Measurements from ENCODE around the gene GOLGA6C. TPM values are rescaled to one million over a fixed set of nuclear protein-coding genes. Genes with fewer than 3 reads are reported as not detected.
A peak's percentile ranks its signal among the peaks of the same experiment; 100 is the strongest.
"Not testable (repeated sequence)": the region's sequence is repeated elsewhere in the genome, so short reads cannot be mapped to it uniquely, and the experiment has no call there.

Gene GOLGA6C
- total RNA-seq, 1 donor from 2014 or later: not detected

DNA sequence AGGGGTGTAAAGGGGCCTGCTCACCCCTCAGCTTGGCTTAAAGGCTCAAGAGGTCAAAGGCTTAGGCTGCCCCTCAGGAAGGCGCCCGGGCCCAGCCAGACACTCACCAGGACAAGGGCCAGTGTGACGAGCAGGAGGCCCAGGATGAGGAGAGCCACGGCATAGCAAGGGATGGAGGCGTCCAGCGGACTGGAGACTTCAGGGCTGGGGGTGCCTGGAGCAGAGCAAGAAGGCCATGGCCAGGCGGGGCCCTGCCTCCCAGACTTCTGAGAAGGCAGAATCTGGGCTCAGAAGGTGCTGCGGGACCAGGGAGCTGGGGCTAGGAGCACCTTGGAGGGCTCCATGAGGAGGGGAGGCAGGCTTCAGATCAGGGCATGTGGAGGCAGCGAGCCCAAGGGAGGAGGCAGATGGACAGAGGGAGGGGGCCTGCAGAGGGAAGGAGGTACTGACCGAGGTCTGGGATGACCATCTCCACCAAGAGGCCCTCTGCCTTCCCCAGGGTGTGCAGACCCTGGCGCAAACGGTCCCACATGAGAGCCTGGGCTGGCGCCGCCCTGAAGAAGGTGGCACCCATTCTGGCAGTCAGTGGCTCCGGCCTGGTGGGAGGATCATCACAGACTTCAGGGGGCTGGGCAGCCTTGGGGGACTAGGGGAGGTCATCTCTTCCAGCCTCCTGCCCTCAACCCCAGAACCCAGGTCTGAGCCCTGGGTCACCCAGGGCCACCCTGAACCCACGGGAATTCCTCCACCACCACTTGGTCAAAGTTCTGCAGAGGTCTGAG, 32.0 kb upstream of the GOLGA6C start:
- Mint-ChIP-seq H3K27ac (ENCODE audit: unreplicated experiment) (no peak overlapping the region), H3K9me3 (ENCODE audit: unreplicated experiment) (no peaks in the 10 kb centered on the region), H3K36me3 (ENCODE audit: unreplicated experiment) (no peaks in the 10 kb centered on the region), H3K4me3 (ENCODE audit: unreplicated experiment) (no peak overlapping the region), H3K4me1 (ENCODE audit: low read depth, unreplicated experiment) (no peaks in the 10 kb centered on the region), H3K27me3 (ENCODE audit: unreplicated experiment) (peaks cover 9% of the 10 kb centered on the region)
- no peak for DNase-seq
- TF ChIP-seq, protein P1, sequence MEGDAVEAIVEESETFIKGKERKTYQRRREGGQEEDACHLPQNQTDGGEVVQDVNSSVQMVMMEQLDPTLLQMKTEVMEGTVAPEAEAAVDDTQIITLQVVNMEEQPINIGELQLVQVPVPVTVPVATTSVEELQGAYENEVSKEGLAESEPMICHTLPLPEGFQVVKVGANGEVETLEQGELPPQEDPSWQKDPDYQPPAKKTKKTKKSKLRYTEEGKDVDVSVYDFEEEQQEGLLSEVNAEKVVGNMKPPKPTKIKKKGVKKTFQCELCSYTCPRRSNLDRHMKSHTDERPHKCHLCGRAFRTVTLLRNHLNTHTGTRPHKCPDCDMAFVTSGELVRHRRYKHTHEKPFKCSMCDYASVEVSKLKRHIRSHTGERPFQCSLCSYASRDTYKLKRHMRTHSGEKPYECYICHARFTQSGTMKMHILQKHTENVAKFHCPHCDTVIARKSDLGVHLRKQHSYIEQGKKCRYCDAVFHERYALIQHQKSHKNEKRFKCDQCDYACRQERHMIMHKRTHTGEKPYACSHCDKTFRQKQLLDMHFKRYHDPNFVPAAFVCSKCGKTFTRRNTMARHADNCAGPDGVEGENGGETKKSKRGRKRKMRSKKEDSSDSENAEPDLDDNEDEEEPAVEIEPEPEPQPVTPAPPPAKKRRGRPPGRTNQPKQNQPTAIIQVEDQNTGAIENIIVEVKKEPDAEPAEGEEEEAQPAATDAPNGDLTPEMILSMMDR (IDR thresholded peaks at IDR 0.05; ENCODE audit: partially characterized antibody, unreplicated experiment): no peak

DNA sequence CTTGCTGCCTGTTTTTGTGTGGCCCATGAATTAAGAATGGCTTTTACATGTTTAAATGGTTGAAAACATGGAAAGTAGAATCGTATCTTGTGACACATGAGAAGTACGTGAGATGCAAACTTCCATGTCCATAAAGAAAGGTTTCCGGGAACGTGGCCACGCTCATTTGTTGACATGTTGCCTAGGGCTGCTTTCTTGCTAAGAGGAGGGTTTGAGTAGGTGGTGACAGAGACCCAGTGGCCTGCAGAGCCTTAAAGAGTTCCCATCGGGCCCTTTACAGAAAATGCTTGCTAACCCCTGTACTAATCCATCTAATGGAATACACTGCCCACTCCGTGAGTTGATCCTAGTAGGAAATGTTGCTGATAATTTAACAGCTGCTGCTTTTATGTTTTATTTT, 31.0 kb upstream of the GOLGA6C start:
- H3K4me3 Mint-ChIP-seq (ENCODE audit: unreplicated experiment); H3K9me3 Mint-ChIP-seq (ENCODE audit: unreplicated experiment); H3K36me3 Mint-ChIP-seq (ENCODE audit: unreplicated experiment); H3K27ac Mint-ChIP-seq (ENCODE audit: unreplicated experiment); H3K4me1 Mint-ChIP-seq (ENCODE audit: low read depth, unreplicated experiment); DNase-seq: not testable (repeated sequence)
- H3K27me3 Mint-ChIP-seq (ENCODE audit: unreplicated experiment): peaks cover 16% of the 10 kb centered on the region

DNA sequence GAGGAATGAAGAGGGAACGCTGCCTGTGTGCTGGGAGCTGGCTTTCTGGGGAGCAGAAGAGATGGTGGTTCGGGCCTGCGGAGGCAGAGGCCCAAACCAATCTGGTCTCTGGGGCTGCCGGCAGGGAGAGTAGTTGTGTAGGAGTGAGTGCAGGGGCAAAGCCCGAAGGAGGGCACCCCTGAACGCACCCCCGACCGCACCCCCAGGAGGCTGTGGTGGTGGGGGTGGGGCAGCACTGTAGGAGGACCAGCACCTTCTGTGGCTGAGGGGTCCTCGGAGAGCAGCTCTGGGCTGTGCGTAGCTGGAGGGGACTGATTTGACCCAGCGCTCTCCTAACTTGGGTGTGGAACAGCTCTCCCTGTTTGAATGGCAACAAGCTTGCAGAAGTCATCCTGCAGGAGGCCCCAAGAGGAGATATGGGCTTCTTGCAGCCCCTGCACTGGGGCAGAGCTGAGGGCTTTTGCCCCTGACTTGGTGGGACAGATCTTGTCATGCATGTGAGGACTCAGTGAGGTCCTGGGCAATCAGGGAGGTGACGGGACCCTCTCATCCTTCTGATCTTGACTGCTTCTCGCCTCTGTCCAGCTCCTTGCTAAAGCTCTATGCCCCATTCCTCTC, 30.4 kb upstream of the GOLGA6C start:
- no peak overlapping the region for H3K27ac Mint-ChIP-seq (ENCODE audit: unreplicated experiment)
- DNase-seq: peak; percentile 9
- H3K9me3 Mint-ChIP-seq (ENCODE audit: unreplicated experiment): peaks cover 3% of the 10 kb centered on the region
- TF ChIP-seq, protein P1 (IDR thresholded peaks at IDR 0.05; ENCODE audit: partially characterized antibody, unreplicated experiment): no peak
- no peaks in the 10 kb centered on the region for H3K36me3 Mint-ChIP-seq (ENCODE audit: unreplicated experiment)
- H3K27me3 Mint-ChIP-seq (ENCODE audit: unreplicated experiment): peaks cover 19% of the 10 kb centered on the region
- no peak overlapping the region for H3K4me3 Mint-ChIP-seq (ENCODE audit: unreplicated experiment)
- H3K4me1 Mint-ChIP-seq (ENCODE audit: low read depth, unreplicated experiment): no peaks in the 10 kb centered on the region

DNA sequence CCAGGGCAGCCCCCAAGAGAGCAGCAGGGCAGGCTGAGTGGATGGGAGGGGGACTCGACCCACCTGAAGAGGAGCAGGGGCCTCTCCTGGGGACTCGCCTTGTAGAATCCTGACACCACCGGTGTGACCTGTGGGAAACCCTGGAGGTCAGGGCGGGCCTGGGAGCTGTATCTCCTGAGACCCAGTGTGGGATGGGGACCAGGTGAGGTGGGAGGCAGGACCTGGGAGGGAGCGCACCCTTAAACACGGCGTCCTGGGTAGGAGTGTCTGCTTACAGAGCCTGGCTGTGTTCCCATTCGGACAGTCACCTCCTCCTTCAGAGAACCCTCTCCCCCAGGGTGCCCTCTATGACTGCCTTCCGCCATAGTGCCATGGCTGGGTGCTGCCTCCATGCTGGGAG, 29.3 kb upstream of the GOLGA6C start:
- Mint-ChIP-seq H3K4me3 (ENCODE audit: unreplicated experiment) (no peak overlapping the region), H3K27me3 (ENCODE audit: unreplicated experiment) (peaks cover 20% of the 10 kb centered on the region), H3K36me3 (ENCODE audit: unreplicated experiment) (no peaks in the 10 kb centered on the region), H3K4me1 (ENCODE audit: low read depth, unreplicated experiment) (no peaks in the 10 kb centered on the region), H3K27ac (ENCODE audit: unreplicated experiment) (no peak overlapping the region), H3K9me3 (ENCODE audit: unreplicated experiment) (peaks cover 3% of the 10 kb centered on the region)
- peak; percentile 6 for DNase-seq
- TF ChIP-seq, protein P1 (IDR thresholded peaks at IDR 0.05; ENCODE audit: partially characterized antibody, unreplicated experiment): no peak

DNA sequence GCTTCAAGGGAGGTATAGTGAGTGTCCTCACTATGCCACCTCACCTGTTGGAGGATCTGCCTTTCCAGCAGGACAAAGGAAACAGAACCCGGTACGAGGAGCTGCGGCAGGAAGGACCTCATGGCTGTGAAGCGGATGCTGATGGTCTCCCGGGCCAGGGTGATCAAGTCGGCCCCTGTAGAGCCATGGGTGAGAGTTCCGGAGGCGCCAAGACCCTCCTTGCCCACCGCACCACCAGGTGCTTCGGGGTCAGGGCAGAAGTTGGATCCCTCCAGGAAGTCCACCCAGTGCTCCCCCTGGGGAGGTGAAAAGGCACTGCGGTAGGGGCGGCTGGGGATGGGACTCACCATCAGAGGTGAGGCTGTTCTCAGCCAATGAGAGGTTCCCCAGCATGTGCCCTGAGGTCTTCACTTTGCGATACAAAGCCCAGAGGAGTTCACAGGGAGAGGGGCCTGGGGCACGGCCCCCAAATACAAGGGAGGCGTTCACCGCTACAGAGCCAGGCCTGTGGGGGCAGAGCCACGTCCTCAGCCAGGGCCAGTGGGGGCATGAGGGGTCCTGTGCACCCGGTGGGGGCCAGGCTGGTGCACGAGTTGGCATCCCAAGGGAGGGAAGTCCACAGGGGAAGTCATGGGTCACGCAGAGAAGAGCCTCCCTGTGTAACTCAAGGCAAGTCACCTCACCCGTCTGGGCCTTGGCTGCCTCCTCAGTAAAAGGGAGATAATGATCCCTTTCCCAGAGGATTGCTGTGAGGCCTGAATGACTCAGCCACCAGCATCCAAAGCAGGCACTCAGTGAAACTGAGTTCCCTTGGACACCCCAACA, 28.7 kb upstream of the GOLGA6C start:
- Mint-ChIP-seq H3K27ac (ENCODE audit: unreplicated experiment) (no peak overlapping the region), H3K9me3 (ENCODE audit: unreplicated experiment) (peaks cover 3% of the 10 kb centered on the region), H3K4me3 (ENCODE audit: unreplicated experiment) (no peak overlapping the region), H3K36me3 (ENCODE audit: unreplicated experiment) (no peaks in the 10 kb centered on the region), H3K27me3 (ENCODE audit: unreplicated experiment) (peaks cover 20% of the 10 kb centered on the region), H3K4me1 (ENCODE audit: low read depth, unreplicated experiment) (no peaks in the 10 kb centered on the region)
- peak; percentile 5 for DNase-seq
- TF ChIP-seq, protein P1 (IDR thresholded peaks at IDR 0.05; ENCODE audit: partially characterized antibody, unreplicated experiment): no peak

All from glutamatergic neuron (in vitro differentiated cells).